Tracheal epithelial cell (primary cell): Measurements from ENCODE around the gene TGDS. TPM values are rescaled to one million over a fixed set of nuclear protein-coding genes. Genes with fewer than 3 reads are reported as not detected.

Experiments used
- total RNA-seq: library from RNA; depleted of rRNA; stranded (reverse); fragments of >200 nt; gene quantifications from 2 replicates; pipeline ENCODE4 v1.2.1, GENCODE V29; 2014

Gene TGDS, protein sequence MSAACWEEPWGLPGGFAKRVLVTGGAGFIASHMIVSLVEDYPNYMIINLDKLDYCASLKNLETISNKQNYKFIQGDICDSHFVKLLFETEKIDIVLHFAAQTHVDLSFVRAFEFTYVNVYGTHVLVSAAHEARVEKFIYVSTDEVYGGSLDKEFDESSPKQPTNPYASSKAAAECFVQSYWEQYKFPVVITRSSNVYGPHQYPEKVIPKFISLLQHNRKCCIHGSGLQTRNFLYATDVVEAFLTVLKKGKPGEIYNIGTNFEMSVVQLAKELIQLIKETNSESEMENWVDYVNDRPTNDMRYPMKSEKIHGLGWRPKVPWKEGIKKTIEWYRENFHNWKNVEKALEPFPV
- total RNA-seq, result 11.3 and 14.5 TPM in 2 replicates

DNA sequence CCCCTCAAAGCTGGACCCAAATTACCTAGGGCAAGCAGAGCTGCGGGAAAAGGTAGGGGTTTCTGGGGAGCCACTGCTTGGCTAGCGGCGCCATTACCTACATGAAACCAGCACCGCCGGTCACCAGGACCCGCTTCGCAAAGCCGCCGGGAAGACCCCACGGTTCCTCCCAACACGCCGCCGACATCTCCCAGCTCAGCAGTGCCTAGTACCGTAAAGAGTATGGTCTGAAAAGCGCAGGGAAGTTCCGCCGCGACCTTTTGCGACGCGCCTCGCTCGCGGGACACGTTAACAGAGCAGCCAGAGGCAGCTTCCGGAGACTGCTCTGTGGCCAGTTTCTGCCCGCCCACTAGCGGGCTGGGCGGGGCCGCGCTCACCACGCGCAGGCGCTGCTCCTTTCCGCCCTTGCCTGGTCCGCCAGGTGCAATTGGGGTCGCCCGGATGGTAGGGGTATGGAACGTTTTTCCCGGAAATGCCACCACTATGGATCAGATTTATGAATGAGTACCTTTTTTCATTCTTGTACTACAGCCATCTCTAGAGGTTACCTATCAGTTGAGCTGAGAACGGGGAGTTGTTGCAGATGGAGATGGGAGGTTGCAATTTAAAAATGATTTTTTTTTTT, at the start of gene TGDS:
TSS of gene TGDS (minus strand) at position 203 of the 625 bp plus-strand sequence. CDS start at position 187, 16 bp downstream.

DNA sequence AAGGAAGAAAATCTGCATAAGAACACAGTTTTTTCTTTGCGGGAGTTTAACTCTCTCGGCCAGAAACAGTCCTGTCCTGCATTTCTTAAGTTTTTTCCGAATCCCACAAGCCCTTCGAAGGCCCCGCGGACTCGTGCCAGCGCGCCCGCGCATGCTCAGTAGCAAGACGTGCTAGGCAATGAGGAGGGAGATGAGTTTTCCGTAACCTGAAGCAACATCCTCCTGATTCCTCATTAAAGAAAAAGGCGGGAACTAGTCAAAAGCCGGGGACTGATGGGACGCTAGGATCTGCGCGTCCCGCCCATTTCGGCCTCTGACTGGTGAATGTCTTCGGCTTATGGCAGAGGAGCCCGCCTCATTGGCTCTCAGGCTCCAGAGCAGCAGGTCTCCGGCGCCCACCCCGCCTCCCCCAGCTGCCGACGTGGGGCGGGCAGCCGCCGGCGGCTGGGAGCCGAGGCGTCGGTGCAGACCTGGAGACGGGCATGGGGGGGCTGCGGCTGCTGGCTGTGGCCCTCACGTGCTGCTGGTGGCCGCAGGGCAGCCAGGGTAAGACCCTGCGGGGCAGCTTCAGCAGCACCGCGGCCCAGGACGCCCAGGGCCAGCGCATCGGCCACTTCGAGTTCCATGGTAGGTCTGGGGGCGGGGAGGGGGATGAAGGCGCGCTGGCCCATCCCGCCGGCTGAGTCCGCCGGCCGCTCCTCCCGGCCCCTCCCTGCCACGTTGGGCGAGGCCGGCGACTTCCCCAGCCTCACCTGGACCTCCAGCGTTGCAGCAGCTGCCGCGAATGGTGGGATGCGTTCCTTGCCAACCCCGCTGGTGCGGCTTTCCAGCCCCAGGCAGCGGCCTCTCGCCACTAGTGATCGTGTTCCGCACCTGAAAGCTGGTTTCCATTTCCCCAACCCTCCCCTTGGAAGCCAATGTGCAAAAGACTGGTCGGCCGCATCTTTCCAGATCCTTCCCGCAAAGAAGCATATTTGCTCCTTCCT, 5.8 kb upstream of the TGDS start, which contains the start of gene GPR180:
TSS of gene GPR180 (plus strand) at position 412 of the 986 bp plus-strand sequence. CDS start at position 483, 71 bp downstream.

Other genes starting within 250 kb of the TGDS start
- gene DCT, start 116.5 kb downstream of the TGDS start, total RNA-seq, result under 0.01 TPM in 1 of 2 replicates, not detected in the other
- gene GPR180, start 5.7 kb upstream of the TGDS start, total RNA-seq, result 11.6 and 11.9 TPM in 2 replicates
- gene SOX21, start 116.4 kb upstream of the TGDS start, total RNA-seq, result 2.1 TPM in 1 of 2 replicates, not detected in the other